BE2C (cell line): ENCODE measurements around the gene CFAP100.

Experiments
- DNase-seq: peaks from one replicate; pipeline ENCODE4 v3.0.0-alpha.2; 2020
- H3K27me3 ChIP-seq: fragments of 250-450 bp; sonication (Bioruptor Pico); 2 replicates; pipeline ENCODE4 v1.5.1; 2020; ENCODE audit warnings: mild to moderate bottlenecking
- H3K36me3 ChIP-seq: fragments of 250-450 bp; sonication (Bioruptor Pico); 2 replicates; pipeline ENCODE4 v1.5.1; 2020; ENCODE audit warnings: mild to moderate bottlenecking
- H3K4me1 ChIP-seq: fragments of 250-450 bp; sonication (Bioruptor Pico); 2 replicates; pipeline ENCODE4 v1.5.1; 2020
- H3K4me3 ChIP-seq: 2 replicates; pipeline ENCODE4 v1.5.1; 2011; ENCODE audit warnings: low read depth, low read length
- H3K9me3 ChIP-seq: fragments of 250-450 bp; sonication (Bioruptor Pico); 2 replicates; pipeline ENCODE4 v1.5.1; 2020
- CTCF ChIP-seq: IDR thresholded peaks from 2 replicates; pipeline ENCODE4 v1.5.1; 2012; ENCODE audit warnings: mild to moderate bottlenecking, low read depth, low read length

The CFAP100 gene

DNA sequence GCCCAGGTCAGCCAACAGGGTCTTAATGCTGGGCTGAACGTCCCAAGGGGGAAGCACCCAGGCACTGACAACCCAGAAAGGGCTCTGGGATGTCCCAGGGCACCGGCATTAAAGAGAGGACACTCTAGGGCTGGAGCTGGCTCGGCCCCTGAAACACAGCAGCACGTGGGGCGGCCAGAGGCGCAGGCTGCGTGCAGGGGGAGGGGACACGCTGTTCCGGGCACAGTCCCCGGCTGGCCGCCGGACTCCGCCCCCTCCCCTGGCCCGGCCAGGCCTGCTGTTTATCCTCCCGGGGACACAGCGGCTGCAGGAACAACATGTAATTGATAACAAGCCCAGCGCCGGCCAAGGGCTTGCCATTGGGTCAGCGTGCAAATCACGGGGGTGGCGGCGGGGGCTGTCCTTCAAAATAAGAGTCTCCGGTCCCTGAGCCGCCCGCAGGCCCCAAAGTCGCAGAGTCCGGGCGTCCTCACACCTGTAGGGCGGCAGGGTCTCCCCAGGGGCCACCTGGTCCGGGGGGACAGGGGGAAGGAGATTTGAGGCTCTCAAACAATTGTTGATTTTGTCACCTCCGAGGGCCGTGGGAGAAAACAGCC, 38.8 kb upstream of the CFAP100 start:
- H3K9me3 ChIP-seq = no peaks in the 10 kb centered on the region
- DNase-seq = peak; percentile 98

GRCh38 chr3:126356373-126357264, 38.1 kb upstream of the CFAP100 start:
- DNase-seq = peak; percentile 62
- H3K9me3 ChIP-seq = no peaks in the 10 kb centered on the region
- H3K27me3 ChIP-seq = peaks cover 3% of the 10 kb centered on the region; the same call in 1 of the 2 replicates
- peak overlapping the region; percentile 87 for H3K4me3 ChIP-seq
- TF ChIP-seq CTCF = no peak
- H3K4me1 ChIP-seq = peaks cover 8% of the 10 kb centered on the region
- H3K36me3 ChIP-seq = no peaks in the 10 kb centered on the region

More for the DNA sequence above, 38.8 kb upstream of the CFAP100 start:
- H3K4me1 ChIP-seq = peaks cover 8% of the 10 kb centered on the region
- no peaks in the 10 kb centered on the region for H3K36me3 ChIP-seq
- peak overlapping the region; percentile 87 for H3K4me3 ChIP-seq
- H3K27me3 ChIP-seq = peaks cover 3% of the 10 kb centered on the region; the same call in 1 of the 2 replicates
- TF ChIP-seq CTCF = no peak

GRCh38 chr3:126357295-126358037, 37.2 kb upstream of the CFAP100 start, which contains the start of gene KLF15:
TSS of gene KLF15 (minus strand) at chr3:126357408. CDS start at chr3:126352922, 4,486 bp downstream.
- peak; percentile 95 for DNase-seq
- Histone ChIP-seq H3K4me1 (peaks cover 8% of the 10 kb centered on the region), H3K9me3 (no peaks in the 10 kb centered on the region), H3K36me3 (no peaks in the 10 kb centered on the region), H3K4me3 (peak within 1 kb of the TSS; percentile 87), H3K27me3 (peaks cover 3% of the 10 kb centered on the region; the same call in 1 of the 2 replicates)
- no peak for TF ChIP-seq CTCF

DNA sequence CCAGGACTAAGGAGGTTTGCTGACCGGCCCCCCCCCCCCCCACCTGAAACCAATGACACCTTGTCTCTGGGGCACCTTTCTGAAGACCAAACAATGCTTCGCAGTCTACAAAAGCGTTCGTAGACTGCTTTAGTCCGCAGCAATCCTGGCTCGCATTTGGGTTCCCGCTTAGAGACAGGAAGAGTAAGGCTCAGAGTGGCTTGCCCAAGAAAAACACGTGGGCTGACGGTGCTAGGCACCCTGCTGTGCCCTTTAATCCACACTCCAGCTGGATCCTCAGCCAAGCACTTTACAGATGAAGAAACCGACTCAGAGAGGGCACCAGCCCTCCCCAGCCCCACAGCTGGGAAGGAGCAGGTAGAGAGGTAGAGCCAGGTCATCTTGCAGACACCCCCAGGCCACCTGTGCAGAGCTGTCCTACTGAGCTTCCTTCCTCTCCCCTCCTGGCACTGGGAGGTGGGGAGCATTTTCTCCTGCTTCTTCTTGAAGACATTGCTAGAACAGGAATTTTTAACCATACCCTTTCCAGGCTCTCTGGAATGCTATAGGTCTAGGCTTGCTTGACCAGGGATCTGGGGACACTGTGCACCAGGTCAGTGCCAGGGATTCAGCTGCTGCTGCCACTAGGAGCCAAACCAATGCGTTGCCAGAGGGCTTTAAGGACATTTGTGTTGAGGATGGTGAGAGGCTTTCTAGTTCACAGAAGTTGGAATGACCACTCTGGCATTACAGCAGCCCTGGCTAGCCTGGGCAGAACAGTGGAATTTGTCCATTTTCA, 36.5 kb upstream of the CFAP100 start:
- Histone ChIP-seq H3K27me3 (peaks cover 3% of the 10 kb centered on the region; the same call in 1 of the 2 replicates), H3K9me3 (no peaks in the 10 kb centered on the region), H3K36me3 (no peaks in the 10 kb centered on the region), H3K4me1 (peaks cover 8% of the 10 kb centered on the region), H3K4me3 (peak overlapping the region; percentile 75)
- no peak for DNase-seq
- TF ChIP-seq CTCF = no peak

DNA sequence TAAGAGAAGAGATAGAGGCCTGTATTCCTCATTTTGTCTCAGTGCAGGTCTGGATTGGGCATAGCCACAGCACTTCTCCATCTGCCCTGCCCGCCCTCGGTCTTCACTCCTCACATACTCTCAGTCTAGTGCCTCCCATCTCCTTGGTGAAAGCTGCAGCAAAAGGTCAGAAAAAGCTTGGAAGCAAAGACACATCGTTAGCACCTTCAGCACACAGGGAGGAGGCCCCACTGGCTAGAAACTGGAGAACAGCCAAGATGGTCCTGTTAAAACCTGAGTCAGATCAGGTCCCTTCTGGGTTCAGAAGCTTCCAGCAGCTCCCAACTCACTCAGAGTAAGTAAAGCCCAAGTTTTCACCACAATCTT, 35.9 kb upstream of the CFAP100 start:
- Histone ChIP-seq H3K9me3 (no peaks in the 10 kb centered on the region), H3K27me3 (peaks cover 3% of the 10 kb centered on the region; the same call in 1 of the 2 replicates), H3K36me3 (no peaks in the 10 kb centered on the region), H3K4me3 (no peak overlapping the region), H3K4me1 (peaks cover 8% of the 10 kb centered on the region)
- peak; percentile 2 for DNase-seq
- no peak for TF ChIP-seq CTCF
